ENCODE results near the gene SLC38A4.

DNA sequence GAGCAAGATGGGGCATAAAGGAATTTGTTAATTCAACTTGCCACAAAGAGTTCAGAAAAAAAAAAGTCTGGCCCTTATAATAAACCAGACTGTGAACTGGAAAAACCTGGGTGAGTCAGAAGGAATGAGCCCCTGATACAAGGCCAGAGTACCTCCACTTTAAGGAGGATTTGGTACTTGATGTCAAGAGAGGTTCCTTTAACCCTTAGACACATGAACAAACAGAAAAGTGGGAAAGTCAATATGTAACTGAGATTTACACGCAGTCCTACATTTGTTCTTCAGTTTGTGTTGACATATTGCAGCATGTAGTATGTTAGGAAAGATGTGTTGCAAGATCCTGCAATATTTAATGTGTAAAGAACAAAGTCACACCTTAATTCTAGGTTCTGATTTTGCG is 14.2 kb upstream of the SLC38A4 start:
- no peak for TF ChIP-seq POLR2A (IDR thresholded peaks at IDR 0.05)
- TF ChIP-seq, protein P1, sequence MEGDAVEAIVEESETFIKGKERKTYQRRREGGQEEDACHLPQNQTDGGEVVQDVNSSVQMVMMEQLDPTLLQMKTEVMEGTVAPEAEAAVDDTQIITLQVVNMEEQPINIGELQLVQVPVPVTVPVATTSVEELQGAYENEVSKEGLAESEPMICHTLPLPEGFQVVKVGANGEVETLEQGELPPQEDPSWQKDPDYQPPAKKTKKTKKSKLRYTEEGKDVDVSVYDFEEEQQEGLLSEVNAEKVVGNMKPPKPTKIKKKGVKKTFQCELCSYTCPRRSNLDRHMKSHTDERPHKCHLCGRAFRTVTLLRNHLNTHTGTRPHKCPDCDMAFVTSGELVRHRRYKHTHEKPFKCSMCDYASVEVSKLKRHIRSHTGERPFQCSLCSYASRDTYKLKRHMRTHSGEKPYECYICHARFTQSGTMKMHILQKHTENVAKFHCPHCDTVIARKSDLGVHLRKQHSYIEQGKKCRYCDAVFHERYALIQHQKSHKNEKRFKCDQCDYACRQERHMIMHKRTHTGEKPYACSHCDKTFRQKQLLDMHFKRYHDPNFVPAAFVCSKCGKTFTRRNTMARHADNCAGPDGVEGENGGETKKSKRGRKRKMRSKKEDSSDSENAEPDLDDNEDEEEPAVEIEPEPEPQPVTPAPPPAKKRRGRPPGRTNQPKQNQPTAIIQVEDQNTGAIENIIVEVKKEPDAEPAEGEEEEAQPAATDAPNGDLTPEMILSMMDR (IDR thresholded peaks at IDR 0.05) = no peak
- no peak for TF ChIP-seq EP300 (IDR thresholded peaks at IDR 0.05)
